ENCODE results near the gene NUP62CL.

DNA sequence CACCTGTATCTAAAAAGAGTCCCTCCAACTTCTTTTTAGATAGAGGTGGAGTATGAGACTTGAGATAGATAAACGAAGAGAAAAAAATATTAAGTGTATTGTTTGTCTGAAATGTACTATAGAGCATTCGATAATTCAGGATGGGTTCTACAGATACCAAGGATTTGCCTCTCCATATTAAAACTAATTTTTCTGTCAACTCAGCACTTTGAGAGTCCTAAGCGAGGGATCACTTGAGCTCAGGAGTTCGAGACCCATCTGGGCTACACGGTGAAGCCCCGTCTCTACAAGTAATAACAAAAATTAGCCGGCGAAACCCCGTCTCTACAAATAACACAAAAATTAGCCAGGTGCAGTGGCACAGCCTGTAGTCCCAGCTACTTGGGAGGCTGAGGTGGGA, 1.7 kb upstream of the NUP62CL start:
- TF ChIP-seq TAF1 (IDR thresholded peaks at IDR 0.05; ENCODE audit: borderline replicate concordance, low read depth, low read length) (no peak), POLR2A (IDR thresholded peaks at IDR 0.05; ENCODE audit: low read depth, low read length) (no peak)
